ENCODE measurements around the gene HDGFL2.

Gene HDGFL2

GRCh38 chr19:4445963-4446703 lies 26.0 kb upstream of the HDGFL2 start:
- DNase-seq = no peak

- no peak for DNase-seq
These were observed 25.3 kb upstream of the HDGFL2 start for GRCh38 chr19:4446704-4447200.

- DNase-seq = no peak
These were observed 24.6 kb upstream of the HDGFL2 start for GRCh38 chr19:4447327-4448146.

DNA sequence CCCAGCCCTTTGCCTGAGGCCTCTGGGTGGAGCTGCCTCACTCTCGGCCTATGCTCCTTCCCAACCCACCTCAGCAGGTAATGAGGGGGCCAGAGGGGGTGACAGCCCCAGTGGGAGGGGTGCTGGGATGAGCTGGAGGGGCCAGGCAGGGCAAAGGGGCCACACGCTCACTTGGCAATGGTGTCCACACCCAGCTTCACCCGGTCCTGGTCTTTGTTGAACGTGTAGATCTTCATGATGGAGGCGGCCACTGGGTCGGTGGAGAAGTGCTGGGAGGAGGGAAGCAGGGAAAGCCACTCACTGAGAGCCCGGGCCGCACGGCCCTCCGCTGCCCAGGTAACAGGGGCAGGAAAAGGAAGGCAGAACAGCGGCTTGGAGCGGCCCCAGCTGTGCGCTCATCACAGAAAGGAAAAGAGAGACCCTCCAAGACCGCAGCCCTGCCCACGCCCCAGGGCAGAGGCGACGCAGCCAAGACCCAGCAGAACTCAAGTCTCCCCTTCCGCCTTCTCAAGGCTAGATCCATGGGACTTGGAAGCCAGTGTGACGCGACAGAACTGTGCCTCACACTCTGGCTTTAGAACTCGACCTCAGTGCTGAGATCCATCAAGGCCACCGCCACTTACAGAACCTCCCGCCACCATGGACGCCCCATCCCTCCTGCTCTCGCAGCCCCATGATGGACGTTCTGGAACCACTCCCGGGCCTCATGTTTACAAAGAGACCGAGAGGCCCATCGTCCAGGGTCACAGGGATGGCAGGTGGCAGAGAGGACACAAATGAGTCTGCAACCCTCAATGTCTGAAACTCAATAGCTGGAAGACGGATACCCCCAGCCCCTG lies 23.7 kb upstream of the HDGFL2 start:
- no peak for DNase-seq

DNA sequence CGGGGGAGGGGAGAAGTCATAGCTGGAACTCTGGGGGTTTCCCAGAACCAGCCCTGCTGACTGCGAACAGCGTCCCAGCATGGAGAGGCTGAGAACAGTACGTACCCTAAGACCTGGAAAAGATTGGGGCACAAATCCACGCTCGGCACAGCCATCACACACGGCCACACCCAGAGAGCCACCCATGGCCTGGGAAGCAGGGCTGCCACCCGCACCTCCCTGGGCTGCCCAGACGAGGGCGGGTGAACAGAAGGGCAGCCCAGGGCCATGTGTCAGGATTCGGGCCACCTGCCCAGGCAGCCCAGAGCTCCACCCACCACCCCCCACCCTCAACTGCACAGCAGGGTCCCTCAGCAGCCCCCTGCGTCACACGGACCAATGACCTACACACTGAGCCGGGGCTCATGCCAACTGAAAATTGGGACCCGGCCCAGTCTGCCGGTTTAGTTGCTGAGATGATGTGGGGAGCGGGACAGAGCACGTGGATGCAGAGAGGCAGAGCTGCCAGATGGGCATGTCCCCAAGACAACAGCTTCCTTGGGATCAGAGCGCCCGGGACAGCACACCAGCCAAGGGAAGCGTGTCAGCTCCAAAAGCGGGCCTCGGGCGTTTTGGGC lies 23.0 kb upstream of the HDGFL2 start:
- DNase-seq = no peak

- DNase-seq = no peak
These were observed 22.5 kb upstream of the HDGFL2 start for GRCh38 chr19:4449639-4450028.

DNA sequence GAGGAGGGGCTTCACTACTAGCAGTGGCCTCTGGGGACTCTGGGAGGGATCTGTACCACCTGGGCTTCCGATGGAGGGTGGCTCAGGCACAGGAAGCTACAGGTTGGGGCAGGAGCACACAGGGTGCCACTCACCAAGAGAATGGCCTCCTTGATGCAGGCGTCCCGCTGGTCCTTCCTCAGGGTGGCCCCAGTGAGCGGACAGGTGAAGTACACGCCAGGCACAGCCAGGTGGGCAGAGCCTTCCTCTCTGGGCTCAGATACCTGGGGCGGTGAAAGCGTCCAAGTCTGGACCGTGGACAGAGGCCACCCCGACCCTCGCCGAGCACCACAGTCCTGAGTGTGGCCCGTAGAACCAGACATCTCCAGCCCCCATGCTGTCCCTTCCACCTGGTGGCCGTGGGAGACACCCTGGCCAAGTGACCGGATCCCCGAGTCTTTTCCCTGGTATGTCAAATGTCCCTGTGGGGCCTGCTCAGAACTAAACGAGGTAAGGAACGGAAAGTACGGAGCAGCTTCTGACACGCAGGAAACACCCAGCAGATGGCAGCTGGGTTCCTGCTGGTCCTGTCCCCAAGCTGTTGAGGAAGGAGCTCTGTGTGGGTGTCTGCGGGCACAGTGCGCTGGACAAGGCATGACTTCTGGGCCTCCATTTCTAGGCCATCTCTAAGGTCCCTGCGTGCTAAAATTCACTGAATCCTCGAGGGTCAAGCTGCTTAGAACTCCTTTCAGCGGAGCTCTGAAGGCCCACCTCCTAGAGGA lies 19.7 kb upstream of the HDGFL2 start:
- no peak for DNase-seq

DNA sequence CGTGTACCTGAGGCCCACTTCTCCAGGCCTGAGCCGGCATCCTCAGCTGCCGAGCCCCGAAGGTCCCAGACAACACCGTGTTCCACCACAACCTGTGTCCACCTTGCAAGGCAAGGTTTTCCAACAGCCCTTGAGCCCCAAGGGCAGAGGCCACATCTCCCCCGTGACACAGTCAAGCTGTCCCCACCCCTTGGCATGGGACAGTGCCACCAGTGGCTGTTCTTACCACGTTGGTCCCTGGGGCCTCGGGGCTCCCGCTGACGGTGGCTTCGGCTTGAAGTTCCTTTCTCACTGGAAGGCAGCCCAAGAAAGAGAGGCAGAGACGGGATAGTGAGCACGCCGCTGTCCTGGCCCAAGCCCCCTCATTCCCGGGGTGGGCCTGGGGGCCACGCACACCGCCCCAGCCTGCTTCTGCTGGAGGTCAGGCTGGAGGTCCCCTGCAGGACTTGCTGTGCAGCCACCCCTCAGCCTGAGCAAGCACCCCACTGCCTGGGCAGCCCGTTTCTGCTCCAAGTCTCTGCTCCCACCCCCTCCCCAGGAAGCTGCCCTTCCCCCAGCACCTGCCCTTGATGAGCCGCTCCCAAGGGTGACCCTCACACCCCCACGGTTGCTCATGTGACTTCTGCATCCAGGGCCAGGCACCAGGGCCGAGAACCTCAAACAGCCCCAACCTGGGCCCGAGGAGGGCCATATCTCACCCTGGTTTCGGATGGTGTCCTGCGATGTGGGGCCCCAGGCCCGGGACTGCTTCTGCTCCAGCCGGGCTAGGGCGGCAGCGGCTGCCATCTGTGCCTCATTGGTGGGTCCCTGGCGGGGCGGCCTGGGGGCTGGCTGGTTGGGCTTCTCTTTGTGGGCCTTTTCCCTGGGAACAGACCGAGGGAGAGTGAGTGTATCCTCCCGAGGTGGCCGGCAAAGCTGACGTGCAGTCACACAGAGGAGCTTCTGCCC lies 18.6 kb upstream of the HDGFL2 start:
- DNase-seq = no peak

DNA sequence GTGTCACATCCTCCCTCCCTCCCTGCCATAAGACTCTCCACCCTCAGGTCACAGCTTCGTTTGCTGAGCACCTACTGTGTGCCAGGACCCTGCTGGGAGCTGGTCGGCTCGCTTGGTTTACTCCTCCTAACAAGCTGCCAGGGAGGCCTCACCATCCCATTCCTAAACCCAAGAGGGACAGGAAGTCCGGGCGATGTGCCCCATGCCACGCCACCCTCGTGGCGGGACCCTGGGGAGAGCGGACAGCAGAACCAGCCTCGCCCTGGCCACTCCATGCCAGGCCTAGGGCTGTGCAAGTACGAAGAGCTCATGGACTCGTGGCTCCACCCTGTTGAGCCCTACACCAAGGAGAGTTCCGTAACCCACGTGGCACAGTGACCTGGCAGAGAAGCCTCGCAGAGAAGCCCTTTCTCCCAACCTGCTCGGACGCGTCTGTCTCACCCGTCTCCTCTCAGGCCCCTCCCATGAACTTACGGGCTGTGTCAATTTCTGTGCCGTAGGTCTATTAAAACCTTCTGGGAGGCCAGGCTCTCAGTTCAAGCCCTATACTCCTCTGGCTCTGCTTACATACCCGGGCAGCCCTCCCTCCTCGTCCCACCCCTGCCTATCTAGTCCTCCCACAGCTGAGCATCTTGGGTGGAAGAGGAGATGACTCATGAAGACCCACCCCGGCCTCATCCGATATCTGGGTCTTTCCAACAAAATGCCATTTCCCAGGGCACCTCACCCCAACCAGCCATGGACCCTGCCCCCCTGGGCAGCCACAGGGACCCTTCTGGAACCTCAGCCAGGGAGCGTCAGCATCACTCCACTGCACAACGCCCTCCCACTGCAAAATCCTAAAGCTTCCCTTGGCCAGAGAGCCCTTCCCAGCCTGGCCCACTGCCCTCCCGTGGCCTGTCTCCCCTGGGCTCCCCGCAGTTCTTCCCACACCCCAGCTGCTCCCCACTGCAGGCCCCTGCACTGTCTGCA lies 17.1 kb upstream of the HDGFL2 start:
- DNase-seq = no peak

GRCh38 chr19:4455719-4456475 lies 16.2 kb upstream of the HDGFL2 start:
- DNase-seq = no peak

DNA sequence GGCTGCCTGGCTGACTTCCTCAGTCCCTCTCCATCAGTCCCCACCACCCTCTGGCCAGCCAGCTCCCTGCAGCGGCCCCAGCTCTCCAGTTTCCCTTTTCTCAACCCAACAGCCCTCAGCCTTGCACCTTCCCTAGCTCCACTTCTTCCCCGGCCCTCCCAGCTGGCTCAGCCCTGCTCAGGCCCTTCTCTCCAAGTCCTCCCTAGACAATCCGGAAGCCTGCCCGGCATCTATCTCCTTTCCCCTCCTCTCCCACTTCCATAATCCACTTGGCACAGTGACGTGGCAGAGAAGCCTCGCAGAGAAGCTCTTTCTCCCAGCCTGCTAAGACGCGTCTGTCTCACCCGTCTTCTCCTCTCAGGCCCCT lies 15.6 kb upstream of the HDGFL2 start:
- no peak for DNase-seq

- DNase-seq = no peak
These were observed 15.0 kb upstream of the HDGFL2 start for GRCh38 chr19:4456843-4457653.

DNA sequence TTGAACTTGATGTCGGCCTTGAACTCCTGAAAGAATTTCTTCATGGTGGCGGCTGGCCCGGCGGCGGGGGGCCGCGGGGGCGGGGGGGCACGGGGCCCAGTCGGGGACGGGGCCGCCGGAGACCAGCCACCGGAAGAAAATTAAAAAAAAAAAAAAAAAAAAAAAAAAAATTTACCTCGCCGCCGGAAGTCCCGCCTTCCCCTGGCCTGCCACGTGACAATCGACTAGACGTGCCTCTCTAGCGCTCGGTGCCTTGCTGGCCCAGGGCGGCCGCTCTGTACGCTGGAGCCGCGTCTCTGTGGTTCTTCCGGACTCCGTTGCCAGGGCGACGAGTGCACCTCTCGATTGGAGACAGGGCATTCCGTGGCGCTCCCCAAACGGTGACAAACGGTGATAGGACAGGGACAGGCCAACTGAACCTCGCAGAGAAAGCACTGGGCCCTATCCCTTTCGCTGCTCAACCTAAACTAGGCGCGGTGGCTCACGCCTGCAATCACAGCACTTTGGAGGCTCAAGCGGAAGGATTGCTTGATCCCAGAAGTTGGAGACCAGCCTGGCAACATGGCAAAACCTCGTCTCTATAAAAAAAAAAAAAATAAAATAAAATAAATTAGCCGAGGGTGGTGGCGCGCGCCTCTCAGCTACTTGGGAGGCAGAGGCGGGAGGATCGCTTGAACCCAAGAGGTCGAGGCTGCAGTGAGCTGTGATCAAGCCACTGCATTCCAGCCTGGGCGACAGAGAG lies 14.3 kb upstream of the HDGFL2 start, which contains the start of gene UBXN6:
UBXN6 (minus strand) TSS at position 141 of the 742 bp plus-strand sequence; CDS start at position 44, 97 bp downstream.
- peak; percentile 85 for DNase-seq

DNA sequence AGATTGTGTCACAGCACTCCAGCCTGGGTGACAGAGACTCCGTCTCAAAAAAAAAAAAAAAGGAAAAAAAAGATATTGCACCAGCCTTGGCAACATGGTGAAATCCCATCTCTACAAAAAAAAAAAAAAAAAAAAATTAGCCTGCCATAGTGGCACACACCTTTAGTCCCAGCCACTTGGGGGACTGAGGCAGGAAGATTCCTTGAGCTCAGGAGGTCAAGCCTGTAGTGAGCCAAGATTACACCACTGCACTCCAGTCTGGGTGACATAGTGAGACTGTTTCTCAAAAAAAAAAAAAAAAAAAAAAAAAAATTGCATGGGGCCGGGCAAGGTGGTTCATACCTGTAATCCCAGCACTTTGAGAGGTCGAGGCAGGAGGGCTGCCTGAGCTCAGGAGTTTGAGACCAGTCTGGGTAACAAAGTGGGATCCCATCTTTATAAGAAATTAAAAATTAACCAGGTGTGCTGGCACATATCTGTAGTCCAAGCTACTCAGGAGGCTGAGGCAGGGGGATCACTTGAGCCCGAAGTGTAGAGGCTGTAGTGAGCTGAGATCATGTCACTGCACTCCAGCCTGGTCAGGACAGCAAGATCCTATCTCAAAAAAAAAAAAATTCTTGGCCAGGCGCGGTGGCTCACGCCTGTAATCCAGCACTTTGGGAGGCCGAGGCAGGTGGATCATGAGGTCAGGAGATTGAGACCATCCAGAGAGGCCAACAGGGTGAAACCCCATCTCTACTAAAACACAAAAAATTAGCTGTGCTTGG lies 7.1 kb upstream of the HDGFL2 start:
- no peak for DNase-seq

GRCh38 chr19:4467835-4468234 lies 4.3 kb upstream of the HDGFL2 start:
- DNase-seq = no peak
